ENCODE measurements around the gene PLSCR1.
"Not testable (repeated sequence)": the region's sequence is repeated elsewhere in the genome, so short reads cannot be mapped to it uniquely, and the experiment has no call there.

The PLSCR1 gene

GRCh38 chr3:146547235-146547835 lies 2.9 kb upstream of the PLSCR1 start:
- DNase-seq = no peak

GRCh38 chr3:146546366-146546965 lies 2.1 kb upstream of the PLSCR1 start:
- no peak for DNase-seq

- no peak for DNase-seq
These were observed 622 bp upstream of the PLSCR1 start for GRCh38 chr3:146544929-146545528.

GRCh38 chr3:146543461-146544001 lies 876 bp downstream of the PLSCR1 start:
- peak; percentile 16 for DNase-seq

- no peak for DNase-seq
These were observed 1.4 kb downstream of the PLSCR1 start for GRCh38 chr3:146542978-146543377.

GRCh38 chr3:146542179-146542578 lies 2.2 kb downstream of the PLSCR1 start:
- no peak for DNase-seq

- DNase-seq = no peak
These were observed 3.4 kb downstream of the PLSCR1 start for GRCh38 chr3:146540978-146541377.

GRCh38 chr3:146540236-146540635 lies 4.2 kb downstream of the PLSCR1 start:
- peak; percentile 23 for DNase-seq

GRCh38 chr3:146539315-146539714 lies 5.1 kb downstream of the PLSCR1 start:
- DNase-seq = no peak

GRCh38 chr3:146537603-146538002 lies 6.8 kb downstream of the PLSCR1 start:
- no peak for DNase-seq

GRCh38 chr3:146536681-146537080 lies 7.7 kb downstream of the PLSCR1 start:
- DNase-seq = no peak

GRCh38 chr3:146532406-146532805 lies 12.0 kb downstream of the PLSCR1 start:
- no peak for DNase-seq

GRCh38 chr3:146530609-146531008 lies 13.8 kb downstream of the PLSCR1 start:
- no peak for DNase-seq

GRCh38 chr3:146529021-146529420 lies 15.4 kb downstream of the PLSCR1 start:
- DNase-seq = no peak

- no peak for DNase-seq
These were observed 19.4 kb downstream of the PLSCR1 start for GRCh38 chr3:146524961-146525360.

- DNase-seq = no peak
These were observed 20.9 kb downstream of the PLSCR1 start for GRCh38 chr3:146523531-146523930.

GRCh38 chr3:146522174-146523158 lies 21.9 kb downstream of the PLSCR1 start:
- DNase-seq = not testable (repeated sequence)

GRCh38 chr3:146521394-146521793 lies 23.0 kb downstream of the PLSCR1 start:
- DNase-seq = no peak

GRCh38 chr3:146519810-146520209 lies 24.6 kb downstream of the PLSCR1 start:
- no peak for DNase-seq

- no peak for DNase-seq
These were observed 26.5 kb downstream of the PLSCR1 start for GRCh38 chr3:146517684-146518435.

GRCh38 chr3:146513386-146514051 lies 30.9 kb downstream of the PLSCR1 start:
- DNase-seq = no peak
